ENCODE measurements around the gene TEX11.
"Not testable (repeated sequence)": the region's sequence is repeated elsewhere in the genome, so short reads cannot be mapped to it uniquely, and the experiment has no call there.

The TEX11 gene

GRCh38 chrX:70669120-70669519, 239.4 kb downstream of the TEX11 start:
- Histone ChIP-seq H3K4me3 (ENCODE audit: low read depth in 1 of 2, low read length in 1 of 2) (no peak overlapping the region), H3K4me1 (ENCODE audit: control insufficient read depth in 1 of 2, insufficient read depth in 1 of 2, low read depth in 1 of 2, low read length in 1 of 2) (no peaks in the 10 kb centered on the region), H3K27me3 (peaks cover 3% of the 10 kb centered on the region), H3K27ac (no peak overlapping the region), H3K36me3 (no peaks in the 10 kb centered on the region), H3K9me3 (no peaks in the 10 kb centered on the region)
- TF ChIP-seq CTCF (IDR thresholded peaks at IDR 0.05) = no peak

GRCh38 chrX:70664726-70665125, 243.8 kb downstream of the TEX11 start:
- Histone ChIP-seq H3K4me1 (ENCODE audit: control insufficient read depth in 1 of 2, insufficient read depth in 1 of 2, low read depth in 1 of 2, low read length in 1 of 2) (no peaks in the 10 kb centered on the region), H3K27me3 (peaks cover 1% of the 10 kb centered on the region), H3K36me3 (no peaks in the 10 kb centered on the region), H3K9me3 (no peaks in the 10 kb centered on the region), H3K27ac (no peak overlapping the region), H3K4me3 (ENCODE audit: low read depth in 1 of 2, low read length in 1 of 2) (no peak overlapping the region)
- TF ChIP-seq CTCF (IDR thresholded peaks at IDR 0.05) = no peak

- H3K4me1 ChIP-seq (ENCODE audit: control insufficient read depth in 1 of 2, insufficient read depth in 1 of 2, low read depth in 1 of 2, low read length in 1 of 2); H3K9me3 ChIP-seq; H3K27ac ChIP-seq; H3K27me3 ChIP-seq; H3K36me3 ChIP-seq; H3K4me3 ChIP-seq (ENCODE audit: low read depth in 1 of 2, low read length in 1 of 2): not testable (repeated sequence)
These were observed 247.4 kb downstream of the TEX11 start for GRCh38 chrX:70661124-70661523.

GRCh38 chrX:70657546-70657945, 251.0 kb downstream of the TEX11 start:
- not testable (repeated sequence) for H3K4me3 ChIP-seq (ENCODE audit: low read depth in 1 of 2, low read length in 1 of 2); H3K4me1 ChIP-seq (ENCODE audit: control insufficient read depth in 1 of 2, insufficient read depth in 1 of 2, low read depth in 1 of 2, low read length in 1 of 2); H3K36me3 ChIP-seq; H3K27ac ChIP-seq; H3K27me3 ChIP-seq; H3K9me3 ChIP-seq

- H3K36me3 ChIP-seq = no peaks in the 10 kb centered on the region
- peaks cover 0 to 3% of the 10 kb centered on the region in 2 experiments for H3K4me1 ChIP-seq (ENCODE audit: control insufficient read depth in 1 of 2, insufficient read depth in 1 of 2, low read depth in 1 of 2, low read length in 1 of 2)
- no peaks in the 10 kb centered on the region for H3K27me3 ChIP-seq
- no peaks in the 10 kb centered on the region for H3K9me3 ChIP-seq
- no peak overlapping the region for H3K4me3 ChIP-seq (ENCODE audit: low read depth in 1 of 2, low read length in 1 of 2)
- H3K27ac ChIP-seq = no peak overlapping the region
- no peak for TF ChIP-seq CTCF (IDR thresholded peaks at IDR 0.05)
These were observed 252.2 kb downstream of the TEX11 start for GRCh38 chrX:70656304-70656703.

GRCh38 chrX:70647910-70648309, 260.6 kb downstream of the TEX11 start:
- H3K4me3 ChIP-seq (ENCODE audit: low read depth in 1 of 2, low read length in 1 of 2); H3K4me1 ChIP-seq (ENCODE audit: control insufficient read depth in 1 of 2, insufficient read depth in 1 of 2, low read depth in 1 of 2, low read length in 1 of 2); H3K36me3 ChIP-seq; H3K27me3 ChIP-seq; H3K27ac ChIP-seq; H3K9me3 ChIP-seq: not testable (repeated sequence)

GRCh38 chrX:70636218-70636617, 272.3 kb downstream of the TEX11 start:
- no peak overlapping the region for H3K27ac ChIP-seq
- no peak for TF ChIP-seq CTCF (IDR thresholded peaks at IDR 0.05)
- H3K36me3 ChIP-seq = no peaks in the 10 kb centered on the region
- H3K9me3 ChIP-seq = no peaks in the 10 kb centered on the region
- no peak overlapping the region for H3K4me3 ChIP-seq (ENCODE audit: low read depth in 1 of 2, low read length in 1 of 2)
- no peaks in the 10 kb centered on the region for H3K27me3 ChIP-seq
- H3K4me1 ChIP-seq (ENCODE audit: control insufficient read depth in 1 of 2, insufficient read depth in 1 of 2, low read depth in 1 of 2, low read length in 1 of 2) = no peaks in the 10 kb centered on the region
